GM19238 (cell line): ENCODE data around the gene TFB2M.
"Not testable (repeated sequence)": the region's sequence is repeated elsewhere in the genome, so short reads cannot be mapped to it uniquely, and the experiment has no call there.

Experiments used
- DNase-seq: peaks from one replicate; pipeline ENCODE4 v3.0.0; 2011; ENCODE audit warnings: low spot score; ENCODE audit not compliant: insufficient read length

The TFB2M gene

GRCh38 chr1:246583056-246583440 lies 17.0 kb upstream of the TFB2M start:
- no peak for DNase-seq

GRCh38 chr1:246582301-246583055 lies 16.4 kb upstream of the TFB2M start:
- no peak for DNase-seq

GRCh38 chr1:246580497-246581370 lies 14.7 kb upstream of the TFB2M start:
- no peak for DNase-seq

GRCh38 chr1:246579818-246580217 lies 13.8 kb upstream of the TFB2M start:
- no peak for DNase-seq

GRCh38 chr1:246577720-246578106 lies 11.7 kb upstream of the TFB2M start:
- no peak for DNase-seq

GRCh38 chr1:246577082-246577719 lies 11.1 kb upstream of the TFB2M start:
- DNase-seq, result no peak

- DNase-seq, result no peak
These were observed 10.6 kb upstream of the TFB2M start for GRCh38 chr1:246576709-246577032.

- DNase-seq, result no peak
These were observed 7.4 kb upstream of the TFB2M start for GRCh38 chr1:246573491-246573890.

- no peak for DNase-seq
These were observed 6.7 kb upstream of the TFB2M start for GRCh38 chr1:246572785-246573184.

GRCh38 chr1:246571953-246572352 lies 5.9 kb upstream of the TFB2M start:
- no peak for DNase-seq

- not testable (repeated sequence) for DNase-seq
These were observed 5.2 kb upstream of the TFB2M start for GRCh38 chr1:246571309-246571708.

- DNase-seq, result no peak
These were observed 3.5 kb upstream of the TFB2M start for GRCh38 chr1:246569248-246570238.

GRCh38 chr1:246567646-246568235 lies 1.7 kb upstream of the TFB2M start:
- DNase-seq, result no peak

- DNase-seq, result peak; percentile 20
These were observed 968 bp upstream of the TFB2M start for GRCh38 chr1:246566813-246567645.

GRCh38 chr1:246565751-246566127 lies 322 bp downstream of the TFB2M start:
- DNase-seq, result no peak

- DNase-seq, result no peak
These were observed 966 bp downstream of the TFB2M start for GRCh38 chr1:246564839-246565750.

- DNase-seq, result not testable (repeated sequence)
These were observed 5.2 kb downstream of the TFB2M start for GRCh38 chr1:246560833-246561232.

- no peak for DNase-seq
These were observed 6.8 kb downstream of the TFB2M start for GRCh38 chr1:246559310-246559709.

- no peak for DNase-seq
These were observed 8.0 kb downstream of the TFB2M start for GRCh38 chr1:246558041-246558440.
